Measurements from ENCODE around the gene UTP25.
"Not testable (repeated sequence)": the region's sequence is repeated elsewhere in the genome, so short reads cannot be mapped to it uniquely, and the experiment has no call there.

The UTP25 gene, protein sequence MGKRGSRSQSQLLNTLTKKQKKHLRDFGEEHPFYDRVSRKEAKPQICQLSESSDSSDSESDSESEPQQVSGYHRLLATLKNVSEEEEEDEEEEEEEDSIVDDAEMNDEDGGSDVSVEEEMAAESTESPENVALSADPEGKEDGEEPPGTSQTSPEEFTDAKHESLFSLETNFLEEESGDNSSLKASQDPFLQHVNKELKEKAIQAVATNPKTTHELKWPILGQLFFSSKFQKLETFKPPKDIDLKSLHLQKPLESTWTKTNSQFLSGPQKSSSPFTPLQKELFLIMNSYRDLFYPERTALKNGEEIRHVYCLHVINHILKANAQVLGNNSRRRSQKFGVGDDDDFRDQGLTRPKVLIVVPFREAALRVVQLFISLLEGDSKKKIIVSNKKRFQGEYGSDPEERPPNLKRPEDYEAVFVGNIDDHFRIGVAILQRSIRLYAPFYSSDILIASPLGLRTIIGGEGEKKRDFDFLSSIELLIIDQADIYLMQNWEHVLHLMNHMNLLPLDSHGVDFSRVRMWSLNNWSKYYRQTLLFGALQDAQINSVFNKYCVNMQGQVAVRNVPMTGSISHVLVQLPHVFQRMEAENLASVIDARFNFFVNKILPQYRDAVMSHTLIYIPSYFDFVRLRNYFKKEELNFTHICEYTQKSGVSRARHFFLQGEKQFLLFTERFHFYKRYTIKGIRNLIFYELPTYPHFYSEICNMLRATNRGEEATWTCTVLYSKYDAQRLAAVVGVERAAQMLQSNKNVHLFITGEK

DNA sequence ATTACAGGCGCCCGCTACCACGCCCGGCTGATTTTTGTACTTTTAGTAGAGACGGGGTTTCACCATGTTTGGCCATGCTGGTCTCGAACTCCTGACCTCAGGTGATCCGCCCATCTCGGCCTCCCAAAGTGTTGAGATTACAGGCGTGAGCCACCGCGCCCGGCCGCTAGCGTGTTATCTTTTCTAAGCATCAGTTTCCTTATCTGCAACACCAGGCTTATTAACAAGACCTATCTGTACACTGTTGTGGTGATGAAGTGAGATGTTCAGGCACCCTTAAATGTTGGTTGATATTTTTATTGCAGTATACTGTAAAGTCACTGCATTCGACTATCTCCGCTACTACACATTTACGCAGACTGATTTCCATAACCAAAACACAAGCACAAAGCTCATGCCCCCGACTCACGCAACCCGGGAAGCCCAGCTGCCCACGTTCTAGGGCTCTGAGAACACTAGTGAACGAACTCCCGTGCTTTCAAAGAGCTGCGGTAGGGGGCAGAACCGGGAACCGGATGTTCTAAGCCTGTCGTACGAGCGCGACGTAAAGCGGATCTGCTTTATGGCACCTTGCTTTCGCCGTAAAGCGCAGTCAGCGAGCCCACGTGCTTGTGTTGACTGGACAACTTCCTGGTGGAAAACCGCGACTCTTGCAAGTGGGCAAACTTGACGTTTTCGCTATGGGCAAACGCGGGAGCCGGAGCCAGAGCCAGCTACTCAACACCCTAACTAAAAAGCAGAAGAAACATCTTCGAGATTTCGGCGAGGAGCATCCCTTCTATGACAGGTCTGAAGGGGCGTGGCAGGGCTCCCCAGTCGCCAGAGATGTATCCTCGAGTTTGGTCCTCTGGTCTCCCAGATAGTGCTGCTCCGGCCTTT is at the start of gene UTP25:
TSS of gene UTP25 (plus strand) at position 589 of the 879 bp plus-strand sequence. CDS start at position 681, 92 bp downstream.
- peak; percentile 97 for DNase-seq

DNA sequence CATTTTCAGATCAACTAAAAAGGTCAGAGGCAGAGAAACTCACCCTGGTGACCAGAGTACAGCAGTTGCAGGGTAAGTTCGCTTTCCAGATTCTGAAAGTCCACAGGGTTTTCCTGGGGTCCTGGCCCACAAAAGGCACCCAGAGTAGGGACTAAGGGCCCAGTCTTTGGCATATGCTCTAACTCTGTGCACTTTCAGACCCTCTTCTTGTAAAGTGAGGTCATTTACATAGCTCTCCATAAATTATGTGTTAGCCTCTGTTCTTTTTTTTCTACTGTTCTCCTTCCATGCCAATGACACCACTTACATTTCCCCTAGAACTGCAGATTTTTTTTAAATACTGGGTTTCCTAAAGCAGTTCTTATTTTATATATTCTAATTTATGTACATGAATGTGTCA is 49.7 kb upstream of the UTP25 start:
- DNase-seq = no peak

DNA sequence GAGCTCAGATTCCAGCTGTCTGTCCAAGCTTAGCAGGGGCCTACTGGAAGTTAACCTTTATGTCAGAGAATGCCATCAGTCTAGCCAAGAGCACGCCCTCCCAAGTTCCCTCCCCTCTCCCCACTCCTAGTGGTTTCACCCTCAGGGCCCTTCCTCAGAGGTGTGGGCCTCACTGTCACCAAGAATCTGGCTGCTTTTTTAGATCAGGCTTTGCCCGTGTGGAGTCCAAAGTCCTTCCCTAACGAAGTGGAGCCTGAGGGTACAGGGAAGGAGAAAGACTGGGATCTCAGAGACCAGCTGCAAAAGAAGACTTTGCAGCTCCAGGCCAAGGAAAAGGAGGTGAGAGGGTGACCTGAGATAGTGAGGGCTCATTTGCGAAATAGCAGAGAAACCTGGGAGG is 47.5 kb upstream of the UTP25 start:
- DNase-seq = no peak

DNA sequence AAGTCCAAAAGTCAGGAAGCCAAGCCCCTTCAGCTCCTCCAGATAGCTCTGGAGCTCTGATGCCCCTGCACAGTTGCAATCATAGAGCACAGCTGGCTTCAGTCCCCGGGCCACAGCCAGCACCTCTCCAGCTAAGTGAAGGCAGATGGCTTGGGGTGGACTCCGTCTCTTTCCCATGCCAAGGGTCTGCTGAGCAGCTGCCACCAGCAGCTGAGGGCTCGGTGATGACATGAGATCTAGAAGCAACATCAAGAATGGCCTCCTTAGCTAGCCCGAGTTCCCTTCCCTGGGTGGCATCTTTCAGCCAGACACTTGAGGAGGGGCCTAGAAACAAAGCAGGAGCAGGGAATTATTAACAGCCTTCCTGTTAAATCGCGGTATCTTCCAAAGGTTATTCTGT is 44.4 kb upstream of the UTP25 start:
- no peak for DNase-seq

DNA sequence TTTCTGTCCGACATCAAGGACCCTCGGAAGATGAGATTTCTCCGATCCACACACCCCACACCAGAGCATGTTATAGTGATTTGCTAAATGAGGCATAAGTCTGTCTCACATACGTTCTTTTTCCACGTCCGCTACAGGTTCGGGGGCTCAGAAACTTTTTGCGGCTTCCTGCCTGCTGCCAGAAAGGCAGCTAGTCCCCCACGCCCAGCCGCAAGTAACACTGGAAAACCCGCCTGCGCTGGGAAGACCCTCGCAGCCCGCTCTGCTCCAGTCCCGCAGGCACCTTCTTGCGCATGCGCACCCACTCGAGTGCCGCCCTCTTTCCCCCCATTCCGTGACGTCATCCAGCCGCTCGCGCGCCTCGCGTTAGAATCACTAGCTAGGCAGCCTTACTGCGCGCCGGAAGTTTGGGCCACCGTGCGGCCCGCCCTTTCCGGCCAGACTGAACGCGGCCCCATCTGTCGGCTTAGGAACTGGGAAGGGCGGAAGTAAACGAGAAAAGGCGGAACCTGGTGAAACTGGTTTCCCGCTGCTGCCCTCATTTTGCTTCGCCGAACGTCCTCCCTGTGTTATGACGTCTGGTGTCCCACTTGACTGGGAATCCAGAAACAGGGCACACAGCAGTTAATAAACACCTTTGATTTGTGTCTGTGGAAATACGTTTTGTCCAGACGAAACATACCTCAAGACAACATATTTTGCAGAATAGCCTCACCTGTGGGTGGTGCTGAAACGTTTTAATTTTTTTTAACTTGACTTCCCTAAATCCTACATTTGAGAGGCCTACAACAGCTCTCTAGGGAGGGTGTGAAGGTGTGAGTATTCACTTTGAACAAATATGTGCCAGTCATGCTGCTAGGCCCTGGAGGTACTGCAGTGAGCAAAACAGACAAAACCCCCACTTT is 43.3 kb upstream of the UTP25 start, which contains the start of gene C1orf74:
TSS of gene C1orf74 (minus strand) at position 295 of the 905 bp plus-strand sequence. CDS start 925 bp downstream, outside the sequence.
- peak; percentile 85 for DNase-seq

DNA sequence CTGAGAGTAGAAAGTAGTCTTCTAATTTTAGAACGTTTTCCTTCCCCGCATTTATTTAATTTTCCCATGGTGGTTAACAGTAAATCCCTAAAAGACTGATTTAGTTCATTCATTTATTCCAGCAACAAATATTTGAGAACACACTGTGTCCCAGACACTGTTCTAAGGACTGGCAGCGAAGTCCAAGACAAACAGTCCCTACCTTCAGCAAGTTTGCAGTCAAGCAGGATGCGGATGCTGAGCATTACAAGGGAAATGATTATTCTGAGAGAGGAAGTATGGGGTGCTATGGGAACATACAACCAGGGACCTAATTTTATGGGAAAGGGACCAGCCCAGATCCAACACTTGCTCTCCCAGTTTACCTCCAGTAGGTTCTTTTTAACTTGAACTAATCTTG is 42.2 kb upstream of the UTP25 start:
- no peak for DNase-seq

DNA sequence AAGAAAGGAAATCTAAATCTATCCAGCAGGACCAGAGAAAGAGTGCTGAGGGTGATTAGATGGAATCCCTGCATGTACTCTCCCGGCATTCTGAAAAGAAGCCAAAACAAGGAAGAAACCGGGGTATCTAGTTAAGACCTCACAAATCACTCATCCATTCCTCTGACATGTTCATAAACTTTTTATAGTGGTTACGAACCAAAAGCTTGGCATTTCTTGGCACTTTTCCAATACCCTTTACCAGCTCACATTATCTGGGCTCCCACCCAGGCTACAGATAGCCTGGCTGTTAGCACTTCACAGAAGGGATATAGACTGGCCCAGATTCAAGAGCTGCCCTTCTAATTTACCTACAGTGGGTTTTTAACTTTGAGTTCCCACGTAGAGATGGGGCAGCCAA is 41.6 kb upstream of the UTP25 start:
- DNase-seq = no peak

DNA sequence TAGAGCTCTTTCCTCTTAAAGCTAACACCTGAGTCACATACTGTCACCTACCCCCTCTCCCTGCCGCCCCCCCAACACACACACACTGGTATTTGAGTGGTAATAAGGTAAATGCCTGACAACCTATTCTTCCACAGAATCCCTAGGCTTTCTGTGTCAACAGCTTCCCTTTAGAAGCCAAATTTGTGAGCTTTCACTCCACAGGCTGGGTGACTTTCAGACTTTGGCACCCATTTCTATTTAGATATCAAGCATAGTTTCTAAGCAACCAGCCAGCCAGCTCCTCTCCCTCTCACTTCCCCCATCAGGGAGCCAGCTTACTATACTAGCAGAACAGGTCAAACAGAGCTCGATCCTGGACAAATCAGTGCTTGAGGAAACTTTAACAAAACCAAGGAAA is 40.2 kb upstream of the UTP25 start:
- DNase-seq = no peak

DNA sequence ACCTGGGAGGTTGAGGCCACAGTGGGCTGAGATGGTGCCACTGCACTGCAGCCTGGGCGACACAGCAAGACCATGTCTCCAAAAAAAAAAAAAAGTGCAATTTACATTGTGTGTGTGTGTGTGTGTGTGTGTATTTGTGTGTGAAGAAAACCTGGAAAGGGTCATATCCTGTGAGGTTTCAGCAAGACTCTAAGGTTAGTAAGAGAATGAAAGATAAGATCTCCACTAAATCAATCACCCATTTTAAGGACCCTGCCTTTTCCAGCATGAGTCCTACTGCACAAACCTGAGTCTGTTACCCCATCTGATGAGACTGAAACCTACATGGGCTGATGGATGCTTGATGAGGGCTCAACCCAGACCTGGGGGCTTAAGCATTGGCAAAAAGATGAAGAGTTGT is 38.5 kb upstream of the UTP25 start:
- DNase-seq = no peak

DNA sequence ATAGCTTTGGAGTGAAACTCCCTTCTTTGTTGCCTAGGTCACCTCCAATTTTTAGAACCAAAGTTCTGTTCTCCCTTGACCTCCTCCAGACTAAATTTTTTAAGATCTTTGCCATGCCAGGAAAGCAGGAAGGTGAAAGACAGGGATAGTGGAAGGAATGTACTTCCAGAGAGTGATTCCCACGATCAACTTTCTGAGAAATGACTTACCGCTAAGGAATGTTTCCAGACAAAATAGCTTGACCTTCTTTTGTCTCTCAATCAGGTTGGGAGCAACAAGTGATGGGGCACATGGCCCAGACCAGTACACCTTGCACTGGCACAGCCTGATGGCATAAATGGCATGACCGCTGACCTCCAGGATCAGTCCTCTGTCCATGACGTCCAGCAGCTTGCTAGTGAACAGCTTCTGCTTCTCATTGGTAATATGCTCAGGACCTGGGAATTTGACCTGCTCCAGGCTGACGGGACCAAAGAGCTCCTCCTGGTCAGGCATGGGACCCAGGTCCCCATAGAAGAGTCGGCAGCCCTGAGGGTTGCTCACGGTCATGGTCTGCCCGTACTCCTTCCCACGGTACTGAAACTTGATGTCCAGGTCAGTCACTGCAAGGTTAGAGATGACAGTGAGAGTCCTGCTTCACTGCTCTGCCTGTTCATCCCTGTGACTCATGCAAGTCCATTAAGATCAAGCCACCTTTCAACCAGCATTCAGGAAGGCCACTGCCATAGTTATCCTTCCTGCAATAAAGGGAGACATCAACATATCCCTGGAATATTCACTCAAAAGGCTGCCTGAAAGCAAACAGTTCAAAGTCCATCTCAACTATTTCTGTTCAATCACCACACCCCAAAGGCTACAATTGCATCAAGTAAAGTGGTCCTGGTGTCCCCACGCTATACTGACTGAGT is 37.2 kb upstream of the UTP25 start:
- no peak for DNase-seq

DNA sequence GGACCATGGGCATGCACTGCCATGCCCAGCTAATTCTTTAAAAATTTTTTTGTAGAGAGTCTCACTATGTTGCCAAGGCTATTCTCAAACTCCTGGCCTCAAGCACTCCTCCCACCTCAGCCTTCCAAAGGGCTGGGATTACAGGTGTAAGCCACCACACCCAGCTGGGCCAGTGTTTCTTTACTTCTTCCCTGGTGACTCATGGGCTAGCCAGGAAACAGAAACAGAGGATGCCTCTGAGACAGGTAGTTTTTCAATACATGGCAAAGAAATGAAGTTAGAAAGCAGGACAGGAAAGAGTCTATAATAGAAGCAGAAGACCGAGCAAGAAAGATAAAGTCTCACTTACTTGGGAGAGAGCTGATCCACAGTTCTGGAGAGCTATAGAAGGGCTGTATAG is 35.9 kb upstream of the UTP25 start:
- DNase-seq = no peak

DNA sequence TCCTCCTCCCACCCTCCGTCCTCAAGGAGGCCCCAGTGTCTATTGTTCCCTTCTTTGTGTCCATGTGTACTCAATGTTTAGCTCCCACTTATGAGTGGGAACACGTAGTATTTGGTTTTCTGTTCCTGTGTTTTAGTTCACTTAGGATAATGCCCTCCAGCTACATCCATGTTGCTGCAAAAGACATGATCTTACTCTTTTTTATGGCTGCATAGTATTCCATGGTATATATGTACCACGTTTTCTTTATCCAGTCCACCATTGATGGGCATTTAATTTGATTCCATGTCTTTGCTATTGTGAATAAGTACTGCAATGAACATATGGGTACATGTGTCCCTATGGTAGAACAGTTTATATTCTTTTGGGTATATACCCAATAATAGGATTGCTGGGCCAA is 34.1 kb upstream of the UTP25 start:
- not testable (repeated sequence) for DNase-seq

DNA sequence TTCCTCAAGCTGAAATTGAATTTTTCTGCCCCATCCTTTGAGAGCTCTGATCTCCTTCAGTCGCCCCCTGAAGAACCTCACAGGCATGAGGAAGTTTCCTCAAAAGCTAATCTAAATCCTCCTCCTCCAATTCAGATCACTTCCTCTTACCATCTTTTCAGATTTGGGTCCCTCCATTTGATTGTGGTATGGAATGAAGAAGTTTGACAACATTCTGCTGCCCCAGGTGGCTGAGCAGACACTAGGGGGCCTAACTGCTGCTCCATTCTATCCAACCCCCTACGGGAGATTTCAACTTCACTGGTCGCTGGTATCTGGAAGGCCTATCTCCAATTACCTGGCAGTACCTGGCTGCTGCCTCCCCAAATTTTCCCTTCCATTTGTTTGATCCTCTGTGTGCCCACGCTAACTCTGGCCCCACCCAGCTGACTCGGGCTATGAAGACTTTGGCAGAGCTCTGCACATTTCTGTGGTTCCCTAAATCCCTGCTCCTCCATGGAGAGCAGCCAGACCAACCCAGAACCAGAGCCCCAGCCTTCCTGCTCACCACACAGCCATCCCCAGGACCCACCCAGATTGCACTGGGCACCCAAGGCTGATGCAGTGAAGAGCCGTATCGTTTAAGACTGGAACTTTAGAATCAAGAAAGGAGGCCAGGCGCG is 29.7 kb upstream of the UTP25 start:
- DNase-seq = no peak

DNA sequence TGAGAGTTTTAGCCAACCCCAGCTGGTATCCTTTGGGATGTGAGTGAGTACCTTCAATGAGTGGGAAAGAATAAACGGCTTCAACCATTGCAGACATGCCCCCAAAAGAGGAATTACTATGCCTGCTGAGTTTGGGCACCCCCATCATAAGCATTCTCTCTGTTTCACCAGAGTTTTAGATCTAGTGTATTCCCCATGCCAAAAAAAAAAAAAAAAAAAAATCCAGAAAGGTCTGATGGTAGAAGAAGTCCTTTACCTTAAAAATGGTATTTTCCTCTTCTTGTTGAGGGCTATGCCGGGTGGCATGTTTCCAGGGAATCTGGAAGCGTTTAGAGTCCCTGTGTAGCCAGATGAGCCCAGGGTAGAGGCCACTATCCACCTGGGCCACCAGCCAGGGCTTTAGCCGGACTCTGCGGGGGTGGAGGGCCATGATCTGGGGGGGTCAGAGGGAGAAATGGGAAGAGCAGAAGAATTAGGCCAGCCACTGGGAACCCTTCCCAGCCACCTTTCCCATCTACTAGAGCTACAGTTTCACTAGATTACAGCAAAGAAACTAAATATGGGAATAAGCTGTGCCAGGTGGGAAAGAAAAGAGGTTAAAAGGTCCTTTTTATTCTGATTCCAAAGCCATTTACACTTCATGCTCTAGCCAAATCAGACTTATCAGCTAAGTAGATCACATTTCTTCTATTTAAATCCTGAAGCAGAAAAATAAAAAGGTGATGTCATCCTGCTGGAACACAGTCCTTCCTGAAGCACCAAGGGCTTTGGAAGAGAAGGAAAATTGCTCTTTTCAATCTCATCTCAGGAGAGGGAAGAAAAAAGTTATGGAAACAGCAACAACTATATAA is 26.6 kb upstream of the UTP25 start:
- no peak for DNase-seq

DNA sequence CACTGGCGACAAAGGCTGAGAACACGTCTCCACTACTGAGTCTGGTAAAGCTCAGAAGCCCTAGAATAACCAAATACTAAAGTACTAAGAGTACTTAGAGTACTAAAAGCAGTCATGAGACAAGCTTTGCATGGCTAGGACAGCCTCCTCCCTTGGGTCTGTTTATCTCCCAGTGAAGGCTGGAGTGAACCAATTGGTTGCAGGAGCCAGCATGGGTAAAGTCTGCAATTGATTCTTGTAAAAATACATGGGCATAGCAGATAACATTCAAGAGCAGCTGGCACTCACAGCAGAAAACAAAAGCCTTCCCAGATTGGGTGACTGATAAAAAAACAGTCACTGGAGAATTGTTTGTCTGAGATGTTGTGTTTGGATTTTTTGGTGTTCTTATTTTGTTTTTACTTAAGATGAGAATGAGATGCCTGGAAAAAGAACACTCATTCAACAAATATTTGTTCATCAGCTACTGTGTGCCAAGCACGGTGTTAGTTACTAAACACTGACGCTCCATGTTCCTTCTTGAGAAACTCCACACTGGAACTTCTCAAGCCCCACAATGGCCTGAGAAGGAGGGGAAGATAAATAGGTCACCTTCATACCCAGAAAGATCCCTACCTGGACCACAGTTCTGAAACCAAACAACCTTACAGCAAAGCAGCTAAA is 25.5 kb upstream of the UTP25 start:
- no peak for DNase-seq

DNA sequence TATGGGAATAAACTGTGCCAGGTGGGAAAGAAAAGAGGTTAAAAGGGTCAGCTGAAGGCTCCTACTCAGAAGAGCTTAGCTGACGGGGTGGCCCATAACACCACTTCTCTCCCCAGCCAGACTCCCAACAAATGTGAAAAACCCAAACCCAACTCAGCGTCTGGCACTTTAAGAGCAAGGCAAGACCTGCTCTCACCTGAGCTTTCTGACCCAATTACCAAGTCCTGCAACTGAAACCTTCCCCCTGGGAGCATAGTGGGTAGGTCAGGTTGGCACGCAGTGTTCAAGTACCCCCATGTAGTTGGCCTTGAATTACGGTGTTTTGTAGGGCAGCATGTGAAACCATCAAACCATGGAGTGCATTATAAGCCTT is 25.0 kb upstream of the UTP25 start:
- no peak for DNase-seq

DNA sequence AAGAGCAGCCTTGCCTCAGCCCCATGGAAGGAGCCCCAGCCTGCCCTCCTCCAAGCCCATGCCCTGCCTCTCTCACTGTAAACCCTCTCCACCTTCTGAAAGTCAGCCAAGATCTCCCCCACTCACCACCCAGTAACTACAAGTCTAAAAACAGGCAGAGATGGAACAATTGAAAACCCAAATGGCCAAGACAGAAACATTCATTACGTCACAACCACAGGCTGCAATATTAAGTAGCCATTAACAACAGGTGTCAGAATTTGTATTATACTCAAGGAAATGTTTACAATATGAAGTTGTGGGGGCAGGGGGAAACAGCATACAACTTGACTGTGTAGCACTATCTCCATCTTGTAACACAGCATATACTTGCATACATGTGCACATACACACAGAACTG is 24.2 kb upstream of the UTP25 start:
- no peak for DNase-seq

DNA sequence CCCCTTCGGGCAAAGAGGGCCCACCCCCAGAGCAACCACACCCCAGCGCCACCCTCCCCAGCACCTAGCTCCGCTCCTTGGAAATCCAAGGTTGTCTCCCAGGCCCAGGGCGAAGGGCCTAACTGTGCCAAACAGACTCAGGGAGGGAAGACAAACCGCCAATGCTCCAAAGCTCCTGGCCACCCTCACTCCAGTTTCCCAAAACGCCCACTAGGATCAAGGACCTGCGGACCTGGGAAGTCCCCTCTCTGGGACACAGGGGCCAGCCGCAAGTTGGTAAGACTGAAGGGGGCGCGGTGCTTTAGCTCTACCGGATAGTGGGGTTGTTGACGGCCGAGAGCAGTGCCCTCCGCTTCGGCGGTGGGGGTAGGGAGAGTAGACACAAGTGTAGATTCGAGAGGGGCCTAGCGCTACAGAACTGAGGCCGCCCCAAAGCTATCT is 22.4 kb upstream of the UTP25 start:
- no peak for DNase-seq
